Measurements from ENCODE around the gene STK17A.

GRCh38 chr7:43658718-43659548, 76.0 kb downstream of the STK17A start:
- no peak for TF ChIP-seq TAF1 (IDR thresholded peaks at IDR 0.05; ENCODE audit: low read depth)
- TF ChIP-seq CEBPB (IDR thresholded peaks at IDR 0.05): no peak
- no peak for TF ChIP-seq EP300 (IDR thresholded peaks at IDR 0.05; ENCODE audit: borderline replicate concordance)
- no peak for TF ChIP-seq CREB1 (IDR thresholded peaks at IDR 0.05; ENCODE audit: low read depth)
- no peak for TF ChIP-seq TEAD4 (IDR thresholded peaks at IDR 0.05)

Measured in Ishikawa (cell line).